Spleen (tissue), 7 donors: Measurements from ENCODE around the gene CISH.

ENCODE experiments used
- POLR2A ChIP-seq, 3 donors: fragments of 450-650 bp; IDR thresholded peaks; one replicate each; pipeline ENCODE4 v1.5.1; 2017; ENCODE audit warnings: antibody characterized with exemption in 3 of 3, mild to moderate bottlenecking in 1 of 3
- TF ChIP-seq, protein P1 (sequence below), 11 experiments: fragments of 200-600 bp in 7 of 11; fragments of 450-650 bp in 4 of 11; sonication (generic) in 4 of 11; IDR thresholded peaks in 8 of 11; conservative IDR thresholded peaks in 3 of 11; 1 replicate in 7 of 11; 2 replicates in 4 of 11; pipeline versions ENCODE4 v1.4.0 to v1.8.0; 2016 to 2021; ENCODE audit warnings: antibody characterized with exemption in 11 of 11, inconsistent platforms in 4 of 11, mild to moderate bottlenecking in 1 of 11
- donor health status: DM: no; HTN: no; CAD: no; lungs with moderate emphysema.
- donor health status: DM: no; HTN: no; CAD: no.
- donor health status: DM: no; HTN: no; CAD: no.

DNA sequence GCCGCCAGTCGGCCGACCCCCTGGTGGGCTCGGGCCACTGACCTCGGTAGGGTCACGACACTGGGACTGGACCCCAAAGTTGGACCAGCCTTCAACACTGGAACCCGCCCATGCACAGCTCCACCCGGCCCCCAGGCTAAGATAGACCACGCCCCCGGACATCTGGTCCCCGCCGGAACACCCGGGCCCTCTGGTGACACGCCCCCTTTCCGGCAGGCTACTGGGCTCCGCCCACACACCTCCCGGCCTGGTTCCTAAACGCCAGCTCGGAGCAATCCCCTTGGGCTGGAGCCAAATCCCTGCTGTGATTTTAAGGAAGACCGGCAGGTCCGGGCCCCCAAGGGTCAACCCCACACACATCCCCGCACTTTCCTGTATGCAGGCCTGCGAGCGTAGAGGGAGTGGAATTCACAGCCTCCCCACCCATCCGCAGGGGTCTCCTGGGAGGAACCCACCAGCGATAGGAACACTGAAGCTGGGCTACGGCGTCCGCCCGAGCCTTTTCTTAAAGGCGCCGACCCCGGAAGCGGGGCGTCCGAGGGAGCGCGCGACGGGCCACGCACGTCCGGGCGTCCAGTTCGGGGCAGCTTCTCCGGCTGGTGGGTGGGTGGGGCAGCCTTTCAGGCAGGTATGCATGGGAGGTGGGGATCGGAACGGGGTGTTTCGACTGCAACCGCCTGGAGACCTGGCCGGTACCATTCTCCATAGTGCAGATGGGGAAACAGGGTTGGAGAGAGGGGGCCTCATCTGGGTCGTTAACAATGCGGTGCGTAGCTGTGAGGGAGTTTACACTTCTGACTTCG, 42.4 kb downstream of the CISH start, which contains the start of gene HEMK1:
- TF ChIP-seq, protein P1, sequence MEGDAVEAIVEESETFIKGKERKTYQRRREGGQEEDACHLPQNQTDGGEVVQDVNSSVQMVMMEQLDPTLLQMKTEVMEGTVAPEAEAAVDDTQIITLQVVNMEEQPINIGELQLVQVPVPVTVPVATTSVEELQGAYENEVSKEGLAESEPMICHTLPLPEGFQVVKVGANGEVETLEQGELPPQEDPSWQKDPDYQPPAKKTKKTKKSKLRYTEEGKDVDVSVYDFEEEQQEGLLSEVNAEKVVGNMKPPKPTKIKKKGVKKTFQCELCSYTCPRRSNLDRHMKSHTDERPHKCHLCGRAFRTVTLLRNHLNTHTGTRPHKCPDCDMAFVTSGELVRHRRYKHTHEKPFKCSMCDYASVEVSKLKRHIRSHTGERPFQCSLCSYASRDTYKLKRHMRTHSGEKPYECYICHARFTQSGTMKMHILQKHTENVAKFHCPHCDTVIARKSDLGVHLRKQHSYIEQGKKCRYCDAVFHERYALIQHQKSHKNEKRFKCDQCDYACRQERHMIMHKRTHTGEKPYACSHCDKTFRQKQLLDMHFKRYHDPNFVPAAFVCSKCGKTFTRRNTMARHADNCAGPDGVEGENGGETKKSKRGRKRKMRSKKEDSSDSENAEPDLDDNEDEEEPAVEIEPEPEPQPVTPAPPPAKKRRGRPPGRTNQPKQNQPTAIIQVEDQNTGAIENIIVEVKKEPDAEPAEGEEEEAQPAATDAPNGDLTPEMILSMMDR (IDR thresholded peaks at IDR 0.05 in 8 of 11, conservative IDR thresholded peaks at IDR 0.05 in 3 of 11), result peak in 4 of 11 experiments; percentile 8 to 36 (median 23)
- TF ChIP-seq POLR2A (IDR thresholded peaks at IDR 0.05), result peak in 2 of 3 donors; percentile 22 to 55
